Right lobe of liver (tissue), 4 donors: Measurements from ENCODE around the gene CDCA5.

Experiments
- CTCF ChIP-seq, 4 donors: fragments of 200-600 bp in 3 of 4; fragments of 450-650 bp in 1 of 4; IDR thresholded peaks; one replicate each; pipeline versions ENCODE4 v1.5.1 to v1.8.0; 2016 to 2022; ENCODE audit warnings: antibody characterized with exemption in 4 of 4, mild to moderate bottlenecking in 2 of 4
- POLR2A ChIP-seq: fragments of 450-650 bp; IDR thresholded peaks from one replicate; pipeline ENCODE4 v1.6.1; 2017; ENCODE audit warnings: antibody characterized with exemption, mild to moderate bottlenecking
- donor health status: DM: no; HTN: no; CAD: no.
- donor health status: DM: no; HTN: no; CAD: no.
- donor health status: DM: no; HTN: yes; CAD: no.

- no peak for TF ChIP-seq CTCF (IDR thresholded peaks at IDR 0.05)
- no peak for TF ChIP-seq POLR2A
Measured at GRCh38 chr11:65087827-65088226, 4.0 kb upstream of the CDCA5 start.
